Measurements from ENCODE around the gene CCL19.
"Not testable (repeated sequence)": the region's sequence is repeated elsewhere in the genome, so short reads cannot be mapped to it uniquely, and the experiment has no call there.

- TF ChIP-seq CTCF, POLR2A (IDR thresholded peaks at IDR 0.05): not testable (repeated sequence)
Observed at GRCh38 chr9:34719769-34720025, 28.6 kb upstream of the CCL19 start.

All from thyroid gland (tissue), 4 donors.